Activated T-helper 1 cell treated with Interleukin-2 at 50 U/mL for 16 hours (primary cell): Measurements from ENCODE around the gene JAKMIP3.

Experiments
- DNase-seq: peaks from one replicate; pipeline ENCODE4 v3.0.0-alpha.2; 2020; ENCODE audit warnings: low read depth

Gene JAKMIP3

GRCh38 chr10:132043861-132044695 lies 21.7 kb upstream of the JAKMIP3 start:
- DNase-seq, result no peak

GRCh38 chr10:132044803-132045202 lies 20.9 kb upstream of the JAKMIP3 start:
- no peak for DNase-seq

- DNase-seq, result no peak
These were observed 20.4 kb upstream of the JAKMIP3 start for GRCh38 chr10:132045324-132045723.

GRCh38 chr10:132047575-132048293 lies 18.0 kb upstream of the JAKMIP3 start:
- no peak for DNase-seq

GRCh38 chr10:132048294-132048667 lies 17.5 kb upstream of the JAKMIP3 start:
- DNase-seq, result no peak

- DNase-seq, result no peak
These were observed 15.6 kb upstream of the JAKMIP3 start for GRCh38 chr10:132050191-132050590.

GRCh38 chr10:132052124-132052523 lies 13.6 kb upstream of the JAKMIP3 start:
- DNase-seq, result no peak

GRCh38 chr10:132054564-132054963 lies 11.2 kb upstream of the JAKMIP3 start:
- DNase-seq, result no peak

GRCh38 chr10:132055616-132056015 lies 10.1 kb upstream of the JAKMIP3 start:
- DNase-seq, result no peak

GRCh38 chr10:132056663-132057062 lies 9.1 kb upstream of the JAKMIP3 start:
- DNase-seq, result no peak

- no peak for DNase-seq
These were observed 8.5 kb upstream of the JAKMIP3 start for GRCh38 chr10:132057191-132057681.

- DNase-seq, result no peak
These were observed 7.5 kb upstream of the JAKMIP3 start for GRCh38 chr10:132058111-132058745.

GRCh38 chr10:132058793-132059759 lies 6.7 kb upstream of the JAKMIP3 start:
- DNase-seq, result no peak

GRCh38 chr10:132059760-132060508 lies 5.8 kb upstream of the JAKMIP3 start:
- DNase-seq, result no peak

GRCh38 chr10:132061030-132061429 lies 4.7 kb upstream of the JAKMIP3 start:
- DNase-seq, result no peak

- no peak for DNase-seq
These were observed 4.3 kb upstream of the JAKMIP3 start for GRCh38 chr10:132061465-132061864.

- no peak for DNase-seq
These were observed 3.6 kb upstream of the JAKMIP3 start for GRCh38 chr10:132062116-132062515.

- DNase-seq, result no peak
These were observed 2.9 kb upstream of the JAKMIP3 start for GRCh38 chr10:132062641-132063390.

GRCh38 chr10:132063432-132063831 lies 2.3 kb upstream of the JAKMIP3 start:
- DNase-seq, result no peak
